ENCODE measurements around the gene LSG1.
"Not testable (repeated sequence)": the region's sequence is repeated elsewhere in the genome, so short reads cannot be mapped to it uniquely, and the experiment has no call there.

Gene LSG1

GRCh38 chr3:194658477-194659242 is 13.3 kb downstream of the LSG1 start:
- DNase-seq (ENCODE audit: low read depth, low spot score) = no peak

- no peak for DNase-seq (ENCODE audit: low read depth, low spot score)
Measured at GRCh38 chr3:194657439-194657838, 14.6 kb downstream of the LSG1 start.

DNA sequence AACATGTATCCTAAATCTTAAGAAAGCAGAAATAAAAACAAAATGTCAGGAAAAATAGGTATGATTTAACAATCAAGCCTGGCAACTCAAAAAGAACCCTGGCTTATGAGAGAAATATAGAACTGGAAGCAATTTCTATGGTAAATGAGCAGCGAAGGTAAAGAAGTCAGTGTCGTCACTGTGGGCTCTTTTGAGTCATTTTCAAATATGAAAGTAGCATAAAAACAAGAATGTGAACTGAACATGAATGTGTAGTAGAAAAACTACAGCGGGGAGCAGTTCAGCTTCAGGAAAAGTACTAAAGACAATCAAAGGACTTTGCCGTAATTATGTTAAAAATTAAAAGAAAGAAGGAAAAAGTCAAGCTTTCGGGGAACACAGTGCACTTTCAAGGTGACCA is 17.5 kb downstream of the LSG1 start:
- DNase-seq (ENCODE audit: low read depth, low spot score) = no peak

DNA sequence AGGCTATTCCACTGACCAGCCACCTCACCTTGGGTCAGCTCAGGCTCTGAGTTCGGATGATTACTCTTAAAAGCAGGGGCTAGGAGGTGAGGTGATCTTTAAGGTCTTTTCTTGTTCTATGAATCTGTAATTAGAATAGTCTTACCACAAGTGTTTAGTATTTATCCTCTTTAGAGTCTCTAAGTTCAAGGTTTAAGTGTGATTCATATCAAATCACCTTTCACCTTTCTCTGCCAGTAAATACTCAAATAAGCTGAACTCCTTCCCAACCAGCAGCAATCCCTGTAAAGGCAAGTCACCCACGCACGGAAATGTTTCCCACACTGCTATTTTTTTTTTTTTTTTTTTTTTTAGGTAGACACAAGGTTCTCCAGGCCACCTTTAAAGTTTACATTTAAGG is 24.2 kb downstream of the LSG1 start:
- no peak for DNase-seq (ENCODE audit: low read depth, low spot score)

GRCh38 chr3:194642769-194643168 is 29.2 kb downstream of the LSG1 start:
- no peak for DNase-seq (ENCODE audit: low read depth, low spot score)

- no peak for DNase-seq (ENCODE audit: low read depth, low spot score)
Measured at GRCh38 chr3:194640829-194641228, 31.2 kb downstream of the LSG1 start.

- DNase-seq (ENCODE audit: low read depth, low spot score) = no peak
Measured at GRCh38 chr3:194638991-194639605, 32.9 kb downstream of the LSG1 start.

GRCh38 chr3:194637541-194638400 is 34.2 kb downstream of the LSG1 start:
- DNase-seq (ENCODE audit: low read depth, low spot score) = no peak

DNA sequence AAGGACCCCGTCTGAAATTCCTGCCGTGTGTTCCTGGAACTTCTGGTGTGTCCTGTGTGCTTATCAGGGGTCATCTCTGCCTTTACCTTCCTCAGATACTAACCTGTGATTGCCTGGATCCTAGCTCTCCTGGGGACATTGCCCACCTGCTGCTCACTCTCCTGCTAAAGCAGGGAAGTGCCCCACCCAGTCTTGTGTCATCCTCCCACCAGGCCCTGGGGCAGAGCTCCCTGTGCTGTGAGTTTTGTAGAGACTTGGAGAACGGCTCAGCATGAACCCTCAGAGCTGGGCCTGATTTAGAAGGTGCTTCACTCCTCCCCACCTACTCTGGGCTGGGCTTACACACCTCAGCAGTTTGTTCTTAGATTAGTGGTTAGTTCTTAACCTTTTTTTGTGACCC is 34.9 kb downstream of the LSG1 start:
- DNase-seq (ENCODE audit: low read depth, low spot score) = no peak

DNA sequence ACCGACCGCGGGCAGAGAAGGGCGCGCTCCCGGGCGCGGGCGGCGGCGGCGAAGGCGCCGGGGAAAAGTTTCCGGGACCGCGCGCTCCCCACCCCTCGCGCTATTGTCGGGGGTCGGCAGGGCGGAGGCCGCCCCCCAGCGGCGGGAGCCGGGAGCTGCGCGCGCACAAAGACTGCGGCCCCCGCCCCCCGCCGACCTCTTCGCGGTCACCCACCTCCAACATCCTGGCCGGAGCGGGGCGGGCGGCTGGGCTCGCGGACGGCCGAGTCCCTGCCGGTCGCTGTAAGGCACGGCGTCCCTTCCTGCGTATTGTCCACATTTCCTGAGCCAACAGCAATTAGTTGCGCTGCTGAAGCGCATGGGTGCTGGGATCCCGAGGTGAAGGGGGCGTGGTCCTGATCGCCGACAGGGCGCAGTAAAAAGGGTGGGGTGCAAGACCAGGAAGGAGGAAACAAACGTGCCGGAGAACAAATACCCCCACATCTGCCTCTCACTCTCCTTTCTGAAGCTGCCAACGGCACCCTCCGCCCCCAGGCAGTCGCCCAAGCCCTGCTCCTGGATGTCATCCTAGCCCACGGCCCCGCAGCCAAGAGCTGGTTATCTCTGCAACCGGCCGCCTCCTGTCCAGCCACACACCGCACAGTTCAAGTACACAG is 38.5 kb downstream of the LSG1 start, which contains the start of gene TMEM44:
TMEM44 (minus strand) TSS at position 71 of the 656 bp plus-strand sequence. CDS start 204 bp downstream, outside the sequence.
- DNase-seq (ENCODE audit: low read depth, low spot score) = no peak

GRCh38 chr3:194632809-194633348 is 39.1 kb downstream of the LSG1 start:
- DNase-seq (ENCODE audit: low read depth, low spot score) = no peak

DNA sequence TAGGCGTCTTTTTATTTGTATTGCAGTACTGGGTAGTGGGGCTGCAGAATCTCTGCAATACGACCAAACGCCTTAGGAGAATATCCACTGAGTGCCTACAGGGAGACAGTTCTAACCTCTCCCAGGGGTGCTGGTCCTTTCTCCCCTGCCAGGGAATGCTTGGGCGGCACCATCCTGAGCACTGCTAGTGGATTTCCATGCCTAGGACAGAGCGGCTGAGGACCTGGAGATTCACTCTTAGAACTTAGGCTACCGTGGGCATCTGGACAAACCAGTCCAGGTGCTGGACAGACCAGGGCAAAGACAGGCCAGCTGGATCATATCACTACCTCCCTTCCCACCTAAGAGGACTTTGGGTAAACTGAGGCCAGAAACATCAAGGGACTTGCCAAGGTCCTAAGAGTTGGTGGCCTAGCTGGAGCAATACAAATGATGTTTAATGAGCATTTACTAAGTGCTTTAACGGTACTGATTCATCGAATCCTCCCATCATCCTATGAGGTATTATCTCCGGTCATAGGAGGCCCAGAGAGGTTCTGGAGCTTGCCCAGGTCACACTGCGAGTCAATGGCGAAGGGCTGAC is 39.7 kb downstream of the LSG1 start:
- no peak for DNase-seq (ENCODE audit: low read depth, low spot score)

DNA sequence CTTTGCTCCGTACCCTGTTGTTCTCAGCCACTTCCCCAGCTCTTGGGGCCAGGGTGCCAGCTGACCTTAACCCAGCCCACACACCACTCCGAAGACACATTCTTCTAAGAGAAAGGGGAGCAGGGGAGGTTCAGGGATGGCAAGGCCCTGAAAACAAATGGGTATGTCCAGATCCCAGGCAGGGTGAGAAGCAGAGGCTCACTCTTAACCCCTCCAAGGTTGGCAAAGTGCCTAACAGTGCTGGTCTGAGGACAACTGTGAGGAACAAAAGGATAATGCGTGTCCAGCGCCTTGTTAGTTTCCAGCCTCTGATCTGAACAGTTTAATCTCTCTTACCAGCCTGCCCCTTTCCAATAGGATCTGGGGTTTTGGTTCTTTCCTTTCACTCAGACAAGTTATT is 40.3 kb downstream of the LSG1 start:
- DNase-seq (ENCODE audit: low read depth, low spot score) = no peak

DNA sequence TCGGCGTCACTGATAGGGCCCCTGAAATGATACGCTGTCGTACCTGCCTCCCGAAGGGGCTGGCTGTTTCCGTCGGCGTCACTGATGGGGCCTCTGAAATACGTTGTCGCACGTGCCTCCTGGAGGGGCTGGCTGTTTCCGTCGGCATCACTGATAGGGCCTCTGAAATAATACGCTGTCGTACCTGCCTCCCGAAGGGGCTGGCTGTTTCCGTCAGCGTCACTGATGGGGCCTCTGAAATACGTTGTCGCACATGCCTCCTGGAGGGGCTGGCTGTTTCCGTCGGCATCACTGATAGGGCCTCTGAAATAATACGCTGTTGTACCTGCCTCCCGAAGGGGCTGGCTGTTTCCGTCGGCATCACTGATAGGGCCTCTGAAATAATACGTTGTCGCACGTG is 41.3 kb downstream of the LSG1 start:
- DNase-seq (ENCODE audit: low read depth, low spot score) = not testable (repeated sequence)

GRCh38 chr3:194624956-194625355 is 47.0 kb downstream of the LSG1 start:
- no peak for DNase-seq (ENCODE audit: low read depth, low spot score)

GRCh38 chr3:194623449-194624290 is 48.3 kb downstream of the LSG1 start:
- no peak for DNase-seq (ENCODE audit: low read depth, low spot score)

DNA sequence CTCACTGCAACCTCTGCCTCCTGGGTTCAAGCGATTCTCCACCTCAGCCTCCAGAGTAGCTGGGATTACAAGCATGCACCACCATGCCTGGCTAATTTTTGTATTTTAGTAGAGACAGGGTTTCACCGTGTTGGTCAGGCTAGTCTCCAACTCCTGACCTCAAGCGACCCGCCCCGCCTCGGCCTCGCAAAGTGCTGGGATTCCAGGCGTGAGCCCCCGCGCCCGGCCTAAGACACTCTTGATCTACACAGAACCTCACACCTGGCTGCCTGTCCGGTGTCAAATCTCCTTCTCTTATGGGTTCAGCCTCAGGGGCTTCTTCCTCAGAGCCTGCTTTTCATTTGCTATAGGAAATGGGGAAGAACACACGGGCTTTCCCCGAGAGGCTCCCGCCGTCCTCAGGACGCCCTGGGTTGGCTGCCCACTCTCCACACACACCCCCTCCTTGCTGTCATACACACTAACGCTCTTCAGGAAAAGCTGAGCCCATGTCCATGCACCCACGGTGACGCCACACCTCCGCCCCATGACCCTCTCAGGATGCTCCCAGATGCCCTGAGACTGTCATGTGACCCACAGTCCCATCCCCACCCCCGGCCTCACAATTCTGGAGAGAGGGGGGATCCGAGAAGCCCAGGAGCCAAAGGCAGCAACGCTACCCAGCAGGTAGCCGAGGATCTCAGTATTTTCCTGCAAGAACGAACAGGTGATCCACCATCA is 49.2 kb downstream of the LSG1 start:
- no peak for DNase-seq (ENCODE audit: low read depth, low spot score)

DNA sequence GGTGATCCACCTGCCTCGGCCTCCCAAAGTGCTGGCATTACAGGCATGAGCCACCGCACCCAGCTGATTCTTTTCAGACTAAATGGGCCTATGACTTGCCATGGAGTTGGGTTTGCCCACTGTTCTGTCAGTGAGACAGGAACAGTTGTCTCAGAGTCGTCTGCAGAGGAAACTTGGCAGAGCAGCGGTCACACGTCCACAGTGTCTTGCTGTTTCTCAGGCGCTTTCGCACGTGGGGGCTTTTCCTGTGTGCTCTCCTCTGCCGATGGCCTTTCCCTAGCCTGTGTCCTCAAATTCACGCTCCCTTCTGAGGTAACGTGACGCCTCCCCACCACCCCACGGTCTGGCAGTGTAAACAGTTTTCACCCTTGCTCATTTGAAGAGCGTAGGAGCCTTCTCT is 50.0 kb downstream of the LSG1 start:
- DNase-seq (ENCODE audit: low read depth, low spot score) = no peak

DNA sequence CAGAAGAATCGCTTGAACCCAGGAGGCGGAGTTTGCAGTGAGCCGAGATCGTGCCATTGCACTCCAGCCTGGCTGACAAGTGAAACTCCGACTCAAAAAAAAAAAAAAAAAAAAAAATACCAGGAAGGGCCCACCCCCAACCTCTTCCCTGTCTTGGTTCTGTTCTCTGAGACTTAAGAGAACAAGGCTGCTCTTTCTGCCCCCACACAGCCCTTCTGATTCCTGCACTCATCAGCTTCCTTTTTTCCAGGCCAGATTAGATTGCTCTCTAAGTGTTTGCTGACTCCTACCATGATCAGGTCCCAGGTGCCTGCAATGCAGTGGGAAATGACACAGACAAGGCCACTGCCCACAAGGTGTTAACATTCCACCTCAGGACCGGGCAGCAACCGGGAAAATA is 51.8 kb downstream of the LSG1 start:
- no peak for DNase-seq (ENCODE audit: low read depth, low spot score)

DNA sequence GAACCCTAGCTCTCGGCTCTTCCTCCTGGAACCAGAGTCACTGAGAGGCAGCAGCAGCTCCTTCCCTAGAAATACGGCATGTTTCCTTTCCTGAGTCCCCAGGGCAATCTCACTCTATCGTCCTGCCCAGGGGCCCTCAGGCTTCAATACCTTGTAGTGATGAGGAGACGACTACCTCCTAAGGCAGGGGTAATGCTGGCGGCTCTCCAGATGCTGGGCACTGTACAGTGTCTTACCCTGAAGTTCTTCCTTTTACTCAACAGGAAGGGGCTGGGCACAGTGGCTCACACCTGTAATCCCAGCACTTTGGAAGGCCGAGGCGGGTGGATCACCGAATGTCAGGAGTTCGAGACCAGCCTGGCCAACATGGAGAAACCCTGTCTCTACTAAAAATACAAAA is 52.2 kb downstream of the LSG1 start:
- no peak for DNase-seq (ENCODE audit: low read depth, low spot score)

Data from activated CD4-positive, CD25-positive, alpha-beta regulatory T cell treated with anti-CD3 and anti-CD28 coated beads, Interleukin-2, amount 50 U/mL, for 16 hours (primary cell).